ENCODE data around the gene CALHM2. TPM values are rescaled to one million over a fixed set of nuclear protein-coding genes. Genes with fewer than 3 reads are reported as not detected.
"Not testable (repeated sequence)": the region's sequence is repeated elsewhere in the genome, so short reads cannot be mapped to it uniquely, and the experiment has no call there.

CALHM2 gene
- total RNA-seq, 2 experiments from 2014 or later, result 8.3 to 9.5 TPM

- no peak overlapping the region for H3K4me3 Mint-ChIP-seq
- no peaks in the 10 kb centered on the region for H3K36me3 Mint-ChIP-seq (ENCODE audit: low read depth)
- peaks cover 16% of the 10 kb centered on the region for H3K4me1 Mint-ChIP-seq (ENCODE audit: low read depth)
- no peak for DNase-seq
- CTCF ChIA-PET, result interaction anchor here (1.5 kb wide), 3 partner anchors 9 to 101 kb away, joined by 7 to 10 read pairs (median 7); no protein-coding TSS in a partner anchor
- H3K27me3 Mint-ChIP-seq (ENCODE audit: low read depth), result peaks cover 35% of the 10 kb centered on the region
- no peak overlapping the region for H3K27ac Mint-ChIP-seq
- intact Hi-C loops (cut with micrococcal nuclease), result loop anchor here (5.0 kb wide), 1 partner anchor 100 kb away; no protein-coding TSS in a partner anchor
- H3K9me3 Mint-ChIP-seq, result no peaks in the 10 kb centered on the region
Measured at GRCh38 chr10:103491729-103492364, 39.7 kb upstream of the CALHM2 start.

DNA sequence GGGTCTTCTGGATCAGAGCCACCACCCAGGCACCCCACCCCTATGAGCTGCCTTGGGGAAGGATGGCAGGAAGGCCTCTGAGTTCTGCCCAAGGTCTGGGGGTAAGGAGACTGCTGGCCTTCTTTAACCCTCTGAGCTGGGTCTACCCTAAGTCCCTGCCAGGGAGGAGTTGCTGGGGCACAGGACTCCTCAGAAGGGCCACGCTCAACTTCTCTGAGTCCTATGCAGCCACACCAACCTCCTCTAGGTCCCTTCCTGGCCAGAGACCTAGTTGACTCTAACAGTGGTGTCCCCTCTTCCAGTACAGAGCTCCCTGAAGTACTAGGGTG, 38.8 kb upstream of the CALHM2 start:
- intact Hi-C loops (cut with micrococcal nuclease), result loop anchor here (5.0 kb wide), 1 partner anchor 101 kb away; no protein-coding TSS in a partner anchor
- no peak for DNase-seq
- H3K4me3 Mint-ChIP-seq, result no peak overlapping the region
- no peak overlapping the region for H3K27ac Mint-ChIP-seq
- no peaks in the 10 kb centered on the region for H3K9me3 Mint-ChIP-seq
- peaks cover 34% of the 10 kb centered on the region for H3K27me3 Mint-ChIP-seq (ENCODE audit: low read depth)
- CTCF ChIA-PET, result interaction anchor here (0.5 to 1.5 kb wide), 4 partner anchors 10 to 442 kb away, joined by 3 to 7 read pairs (median 4); no protein-coding TSS in a partner anchor
- H3K36me3 Mint-ChIP-seq (ENCODE audit: low read depth), result no peaks in the 10 kb centered on the region
- H3K4me1 Mint-ChIP-seq (ENCODE audit: low read depth), result peaks cover 16% of the 10 kb centered on the region

GRCh38 chr10:103487410-103487708, 35.2 kb upstream of the CALHM2 start:
- Mint-ChIP-seq H3K9me3 (no peaks in the 10 kb centered on the region), H3K4me1 (ENCODE audit: low read depth) (peaks cover 9% of the 10 kb centered on the region), H3K4me3 (no peak overlapping the region), H3K36me3 (ENCODE audit: low read depth) (no peaks in the 10 kb centered on the region), H3K27me3 (ENCODE audit: low read depth) (peaks cover 5% of the 10 kb centered on the region), H3K27ac (no peak overlapping the region)
- intact Hi-C loops (cut with micrococcal nuclease), result loop anchor here (10.0 kb wide), 2 partner anchors 243 to 653 kb away; partner anchors contain the start of genes CYP17A1 and RPEL1
- CTCF ChIA-PET, result interaction anchor here (0.6 to 2.0 kb wide), 2 partner anchors 10 to 154 kb away, joined by 3 to 6 read pairs; no protein-coding TSS in a partner anchor
- no peak for DNase-seq

DNA sequence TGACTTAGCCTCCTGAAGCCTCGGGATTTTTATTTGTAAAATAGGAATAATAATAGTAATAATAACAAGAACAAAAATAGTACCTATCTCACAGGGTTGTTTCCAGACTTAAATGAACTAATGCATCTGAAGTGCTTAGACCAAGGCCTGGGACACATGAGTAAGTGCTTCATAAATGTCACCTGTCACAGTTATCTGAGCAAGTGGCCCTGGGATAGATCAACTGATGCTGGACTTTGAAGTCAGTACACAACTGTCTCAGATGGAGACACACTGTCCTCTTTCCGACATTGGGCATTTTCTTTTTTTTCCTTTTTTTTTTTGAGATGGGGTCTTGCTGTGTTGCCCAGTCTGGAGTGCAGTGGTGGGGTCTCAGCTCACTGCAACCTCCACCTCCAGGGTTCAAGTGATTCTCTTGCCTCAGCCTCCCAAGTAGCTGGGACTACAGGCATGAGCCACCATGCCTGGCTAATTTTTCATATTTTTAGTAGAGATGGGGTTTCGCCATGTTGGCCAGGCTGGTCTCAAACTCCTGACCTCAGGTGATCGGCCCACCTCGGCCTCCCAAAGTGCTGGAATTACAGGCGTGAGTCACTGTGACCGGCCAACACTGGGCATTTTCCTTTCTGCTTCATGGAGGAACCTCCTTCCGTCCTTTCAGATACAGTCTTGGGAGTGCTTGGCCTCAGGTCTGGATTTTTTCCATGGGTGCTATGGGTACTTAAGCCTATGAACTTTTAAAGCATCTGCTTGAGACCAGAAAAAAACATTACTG, 34.7 kb upstream of the CALHM2 start:
- DNase-seq; H3K4me1 Mint-ChIP-seq (ENCODE audit: low read depth); H3K4me3 Mint-ChIP-seq; H3K27me3 Mint-ChIP-seq (ENCODE audit: low read depth); H3K36me3 Mint-ChIP-seq (ENCODE audit: low read depth); H3K27ac Mint-ChIP-seq; H3K9me3 Mint-ChIP-seq: not testable (repeated sequence)
- CTCF ChIA-PET, result interaction anchor here (1.0 to 2.5 kb wide), 7 partner anchors 12 to 153 kb away, joined by 3 to 15 read pairs (median 6); no protein-coding TSS in a partner anchor
- intact Hi-C loops (cut with micrococcal nuclease), result loop anchor here (10.0 kb wide), 2 partner anchors 242 to 652 kb away; partner anchors contain the start of genes CYP17A1 and RPEL1

- no peaks in the 10 kb centered on the region for H3K4me1 Mint-ChIP-seq (ENCODE audit: low read depth)
- DNase-seq, result peak; percentile 41
Measured at GRCh38 chr10:103481974-103482531, 29.9 kb upstream of the CALHM2 start.

GRCh38 chr10:103480521-103480920, 28.4 kb upstream of the CALHM2 start:
- CTCF ChIA-PET, result interaction anchor here (1.1 to 1.4 kb wide), 2 partner anchors 16 to 64 kb away, joined by 5 read pairs; no protein-coding TSS in a partner anchor
- Mint-ChIP-seq H3K4me3 (no peak overlapping the region), H3K36me3 (ENCODE audit: low read depth) (no peaks in the 10 kb centered on the region), H3K27ac (no peak overlapping the region), H3K4me1 (ENCODE audit: low read depth) (no peaks in the 10 kb centered on the region), H3K9me3 (no peaks in the 10 kb centered on the region), H3K27me3 (ENCODE audit: low read depth) (no peaks in the 10 kb centered on the region)
- intact Hi-C loops (cut with micrococcal nuclease), result loop anchor here (10.0 kb wide), 2 partner anchors 236 to 646 kb away; partner anchors contain the start of genes CYP17A1 and RPEL1
- DNase-seq, result no peak

More at GRCh38 chr10:103481974-103482531, 29.9 kb upstream of the CALHM2 start:
- Mint-ChIP-seq H3K36me3 (ENCODE audit: low read depth) (no peaks in the 10 kb centered on the region), H3K9me3 (no peaks in the 10 kb centered on the region), H3K27me3 (ENCODE audit: low read depth) (no peaks in the 10 kb centered on the region), H3K4me3 (no peak overlapping the region), H3K27ac (no peak overlapping the region)
- CTCF ChIA-PET, result interaction anchor here (0.8 to 1.9 kb wide), 4 partner anchors 11 to 80 kb away, joined by 4 to 10 read pairs (median 4); no protein-coding TSS in a partner anchor
- intact Hi-C loops (cut with micrococcal nuclease), result loop anchor here (1.0 to 10.0 kb wide), 4 partner anchors 30 to 647 kb away; partner anchors contain the start of genes CALHM2, CYP17A1 and RPEL1

GRCh38 chr10:103479135-103479534, 27.0 kb upstream of the CALHM2 start, which contains the start of gene CALHM3:
Gene CALHM3, minus strand, starts transcription at chr10:103479240. Its CDS starts 208 bp downstream, at chr10:103479032.
- Mint-ChIP-seq H3K27me3 (ENCODE audit: low read depth) (no peaks in the 10 kb centered on the region), H3K4me1 (ENCODE audit: low read depth) (no peaks in the 10 kb centered on the region), H3K4me3 (no peak within 1 kb of the TSS), H3K27ac (no peak within 1 kb of the TSS), H3K9me3 (no peaks in the 10 kb centered on the region), H3K36me3 (ENCODE audit: low read depth) (no peaks in the 10 kb centered on the region)
- CTCF ChIA-PET, result no interaction called here
- DNase-seq, result no peak
- intact Hi-C loops (cut with micrococcal nuclease), result no loop called here

DNA sequence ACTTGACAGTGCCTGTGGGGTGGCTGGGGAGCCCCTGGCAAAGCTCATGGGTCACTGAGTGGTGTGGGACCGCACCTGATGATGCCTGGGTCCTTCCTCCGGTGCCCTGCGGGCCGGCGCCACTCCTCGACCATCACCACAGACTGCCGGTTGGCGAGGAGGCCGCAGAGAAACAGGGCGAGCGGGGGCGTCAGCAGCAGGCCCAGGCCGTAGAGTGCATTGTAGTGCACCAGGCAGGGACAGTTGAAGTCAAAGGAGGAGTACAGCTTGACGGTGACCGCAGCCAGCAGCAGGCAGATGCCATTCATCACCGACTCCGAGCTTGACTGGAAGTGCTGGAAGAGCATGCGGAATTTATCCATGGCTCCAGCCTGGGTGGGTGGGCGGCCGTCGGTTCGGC, 26.5 kb upstream of the CALHM2 start:
- CTCF ChIA-PET, result no interaction called here

GRCh38 chr10:103476046-103476768, 24.0 kb upstream of the CALHM2 start:
- intact Hi-C loops (cut with micrococcal nuclease), result no loop called here
- CTCF ChIA-PET, result interaction anchor here (0.6 to 2.1 kb wide), 5 partner anchors 10 to 600 kb away, joined by 3 to 12 read pairs (median 4); partner anchors contain the start of gene CALHM2
- Mint-ChIP-seq H3K27me3 (ENCODE audit: low read depth) (no peaks in the 10 kb centered on the region), H3K4me1 (ENCODE audit: low read depth) (peaks cover 9% of the 10 kb centered on the region), H3K4me3 (no peak overlapping the region), H3K27ac (no peak overlapping the region), H3K36me3 (ENCODE audit: low read depth) (no peaks in the 10 kb centered on the region), H3K9me3 (no peaks in the 10 kb centered on the region)
- DNase-seq, result peak; percentile 42

More for the DNA sequence above, 26.5 kb upstream of the CALHM2 start:
- Mint-ChIP-seq H3K4me1 (ENCODE audit: low read depth) (no peaks in the 10 kb centered on the region), H3K36me3 (ENCODE audit: low read depth) (no peaks in the 10 kb centered on the region), H3K4me3 (no peak overlapping the region), H3K27ac (no peak overlapping the region), H3K9me3 (no peaks in the 10 kb centered on the region), H3K27me3 (ENCODE audit: low read depth) (no peaks in the 10 kb centered on the region)
- DNase-seq, result no peak
- intact Hi-C loops (cut with micrococcal nuclease), result no loop called here

DNA sequence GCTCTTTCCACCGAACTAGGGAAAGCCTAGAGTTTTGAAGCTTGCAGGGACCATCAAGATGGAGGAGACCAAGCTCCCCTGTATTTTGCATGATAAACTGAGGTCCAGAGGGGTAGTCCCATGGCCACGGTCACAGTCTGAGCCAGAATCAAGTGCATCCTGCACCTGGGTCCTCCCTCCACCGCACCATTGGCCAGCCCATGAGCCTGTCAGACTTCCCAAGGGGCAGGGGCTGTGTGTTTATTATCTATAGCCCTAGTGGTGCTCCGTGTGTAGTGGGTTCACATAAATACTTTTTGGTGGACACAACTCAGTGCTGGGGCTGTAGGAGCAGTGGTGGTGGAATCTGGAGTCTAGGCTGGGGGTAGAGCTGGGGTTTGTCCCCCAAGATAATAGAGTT, 23.3 kb upstream of the CALHM2 start:
- H3K9me3 Mint-ChIP-seq, result no peaks in the 10 kb centered on the region
- no peaks in the 10 kb centered on the region for H3K27me3 Mint-ChIP-seq (ENCODE audit: low read depth)
- no peak overlapping the region for H3K27ac Mint-ChIP-seq
- intact Hi-C loops (cut with micrococcal nuclease), result no loop called here
- no peaks in the 10 kb centered on the region for H3K36me3 Mint-ChIP-seq (ENCODE audit: low read depth)
- no peak for DNase-seq
- CTCF ChIA-PET, result interaction anchor here (0.8 to 2.1 kb wide), 5 partner anchors 10 to 120 kb away, joined by 3 to 12 read pairs (median 3); partner anchors contain the start of gene NEURL1
- H3K4me3 Mint-ChIP-seq, result no peak overlapping the region
- H3K4me1 Mint-ChIP-seq (ENCODE audit: low read depth), result peaks cover 16% of the 10 kb centered on the region

- CTCF ChIA-PET, result interaction anchor here (2.1 kb wide), 1 partner anchor 12 kb away, joined by 12 read pairs; no protein-coding TSS in a partner anchor
- peaks cover 16% of the 10 kb centered on the region for H3K4me1 Mint-ChIP-seq (ENCODE audit: low read depth)
- no peaks in the 10 kb centered on the region for H3K36me3 Mint-ChIP-seq (ENCODE audit: low read depth)
- no peaks in the 10 kb centered on the region for H3K9me3 Mint-ChIP-seq
- H3K4me3 Mint-ChIP-seq, result no peak overlapping the region
- intact Hi-C loops (cut with micrococcal nuclease), result no loop called here
- no peaks in the 10 kb centered on the region for H3K27me3 Mint-ChIP-seq (ENCODE audit: low read depth)
- DNase-seq, result no peak
- no peak overlapping the region for H3K27ac Mint-ChIP-seq
Measured at GRCh38 chr10:103474077-103474476, 21.9 kb upstream of the CALHM2 start.

Data from activated naive CD4-positive, alpha-beta T cell treated with anti-CD3 and anti-CD28 coated beads for 36 hours (primary cell).